H1 (cell line): ENCODE results near the gene DOCK3. TPM values are rescaled to one million over a fixed set of nuclear protein-coding genes. Genes with fewer than 3 reads are reported as not detected.

Experiments
- ASH2L ChIP-seq: fragments of 200-600, 300-600 bp; sonication (generic); IDR thresholded peaks from one replicate; pipeline ENCODE4 v1.7.1; 2017; ENCODE audit warnings: low read length
- BCL11A ChIP-seq, 2 experiments: IDR thresholded peaks; one replicate each; pipeline ENCODE4 v1.6.1; 2011; ENCODE audit warnings: low read depth in 2 of 2, low read length in 2 of 2, mild to moderate bottlenecking in 2 of 2
- CEBPB ChIP-seq: IDR thresholded peaks from 2 replicates; pipeline ENCODE4 v1.6.1; 2012; ENCODE audit warnings: low read depth, low read length
- CHD2 ChIP-seq: IDR thresholded peaks from 2 replicates; pipeline ENCODE4 v1.6.1; 2012; ENCODE audit warnings: low read length, improper control_type of control experiment
- CREB1 ChIP-seq: IDR thresholded peaks from 2 replicates; pipeline ENCODE4 v1.6.1; 2012; ENCODE audit warnings: inconsistent platforms
- E2F6 ChIP-seq: IDR thresholded peaks from 2 replicates; pipeline ENCODE4 v1.6.1; 2012; ENCODE audit warnings: inconsistent platforms
- EGR1 ChIP-seq: IDR thresholded peaks from 2 replicates; pipeline ENCODE4 v1.6.1; 2011; ENCODE audit warnings: low read depth, low read length, borderline replicate concordance
- HDAC6 ChIP-seq: IDR thresholded peaks from one replicate; pipeline ENCODE4 v1.7.1; 2012; ENCODE audit warnings: low read depth, mild to moderate bottlenecking, inconsistent platforms, low read length, moderate library complexity
- KDM1A ChIP-seq: fragments of 200-600, 300-600 bp; sonication (generic); IDR thresholded peaks from 2 replicates; pipeline ENCODE4 v1.7.1; 2016; ENCODE audit warnings: mild to moderate bottlenecking, low read length, borderline replicate concordance
- NANOG ChIP-seq: IDR thresholded peaks from 2 replicates; pipeline ENCODE4 v1.6.1; 2011; ENCODE audit warnings: low read length, low read depth, mild to moderate bottlenecking, inconsistent platforms; ENCODE audit not compliant: insufficient read depth, poor library complexity, severe bottlenecking
- NRF1 ChIP-seq: IDR thresholded peaks from 2 replicates; pipeline ENCODE4 v1.6.1; 2011; ENCODE audit warnings: mild to moderate bottlenecking, low read depth, low read length, improper control_type of control experiment
- PHF8 ChIP-seq: fragments of 200-600 bp; sonication (generic); conservative IDR thresholded peaks from 2 replicates; pipeline ENCODE4 v1.7.1; 2012; ENCODE audit warnings: low read depth, mild to moderate bottlenecking, inconsistent platforms, low read length, moderate library complexity
- POLR2AphosphoS5 ChIP-seq: IDR thresholded peaks from 2 replicates; pipeline ENCODE4 v1.6.1; 2011; ENCODE audit warnings: low read depth, low read length
- RNF2 ChIP-seq: fragments of 200-900, 300-1000 bp; sonication (generic); IDR thresholded peaks from 2 replicates; pipeline ENCODE4 v1.7.1; 2016; ENCODE audit warnings: borderline replicate concordance, low read depth, mild to moderate bottlenecking, antibody characterized with exemption, low read length; ENCODE audit not compliant: poor library complexity, severe bottlenecking; ENCODE audit errors: missing control alignments
- RXRA ChIP-seq: IDR thresholded peaks from 2 replicates; pipeline ENCODE4 v1.6.1; 2011; ENCODE audit warnings: low read depth, mild to moderate bottlenecking, low read length, moderate library complexity; ENCODE audit not compliant: insufficient read depth
- SAP30 ChIP-seq: fragments of 300-600 bp; sonication (generic); IDR thresholded peaks from 2 replicates; pipeline ENCODE4 v1.7.1; 2012; ENCODE audit warnings: low read length, moderate library complexity, mild to moderate bottlenecking, inconsistent platforms; ENCODE audit not compliant: insufficient read depth, insufficient replicate concordance
- SIN3A ChIP-seq, 2 experiments: IDR thresholded peaks in 1 of 2; conservative IDR thresholded peaks in 1 of 2; 2 replicates each; pipeline ENCODE4 v1.6.1; 2011 to 2012; ENCODE audit warnings: low read length in 2 of 2, improper control_type of control experiment in 1 of 2, low read depth in 1 of 2, mild to moderate bottlenecking in 1 of 2
- SIRT6 ChIP-seq: IDR thresholded peaks from one replicate; pipeline ENCODE4 v1.7.1; 2012; ENCODE audit warnings: low read length, inconsistent platforms
- SIX5 ChIP-seq: IDR thresholded peaks from 2 replicates; pipeline ENCODE4 v1.6.1; 2011; ENCODE audit warnings: mild to moderate bottlenecking, low read depth, low read length
- SP1 ChIP-seq: IDR thresholded peaks from 2 replicates; pipeline ENCODE4 v1.6.1; 2011; ENCODE audit warnings: low read depth, low read length
- SRF ChIP-seq: IDR thresholded peaks from 2 replicates; pipeline ENCODE4 v1.6.1; 2011; ENCODE audit warnings: mild to moderate bottlenecking, low read depth, low read length, moderate library complexity
- TAF1 ChIP-seq: IDR thresholded peaks from 2 replicates; pipeline ENCODE4 v1.6.1; 2011; ENCODE audit warnings: mild to moderate bottlenecking, low read depth, low read length
- TAF7 ChIP-seq: optimal IDR thresholded peaks from 2 replicates; pipeline ENCODE3; 2011; ENCODE audit warnings: low read depth, mild to moderate bottlenecking, inconsistent platforms, low read length, moderate library complexity, borderline replicate concordance
- ZNF274 ChIP-seq: IDR thresholded peaks from 2 replicates; pipeline ENCODE4 v1.7.0; 2012; ENCODE audit warnings: low read length, borderline replicate concordance; ENCODE audit errors: extremely low read depth
- polyA plus RNA-seq, 7 experiments: library from polyadenylated mRNA; depleted of rRNA in 3 of 7; stranded (reverse) in 5 of 7; unstranded in 2 of 7; fragments of >200 nt in 5 of 7; fragments of 200-250 nt in 2 of 7; gene quantifications; 1 replicate in 5 of 7; 2 replicates in 1 of 7; 4 replicates in 1 of 7; pipeline versions ENCODE4 v1.2.1 to v1.2.3, GENCODE V29; 2011 to 2013; ENCODE audit warnings: missing spikeins in 2 of 7, mixed read lengths in 2 of 7
- total RNA-seq: library from RNA; stranded (reverse); fragmentation: NEBNext Ultra II Directional; extraction: Animal tissue kit (Norgen Biotek cat#: 25700); gene quantifications from 2 replicates; pipeline ENCODE4 v1.2.1, GENCODE V29; 2021

Gene DOCK3
- total and polyA plus RNA-seq, 2 of the 8 experiments (the other 6 are each of a cell fraction or from before 2014, with no cell fraction given), result 2.7 to 5.0 TPM

- TF ChIP-seq RNF2 (no peak), SP1 (peak; percentile 93), E2F6 (peak; percentile 27; the same call in 1 of the 2 replicates), CEBPB (no peak), NRF1 (no peak), TAF7 (peak; percentile 97), CHD2 (peak; percentile 83), ASH2L (peak; percentile 75), SIRT6 (no peak), ZNF274 (no peak), SAP30 (peak; percentile 50), SIN3A (conservative IDR thresholded peaks at IDR 0.05 in 1 of 2, IDR thresholded peaks at IDR 0.05 in 1 of 2; ENCODE audit: low read depth in 1 of 2, low read length in 2 of 2) (peak in 1 of 2 experiments; percentile 77; a peak in 2 of 4 replicates), SRF (no peak), NANOG (peak; percentile 37), BCL11A (IDR thresholded peaks at IDR 0.05; ENCODE audit: low read depth in 2 of 2, low read length in 2 of 2) (no peak), SIX5 (peak; percentile 14; the same call in 1 of the 2 replicates), EGR1 (no peak), PHF8 (peak; percentile 90), POLR2AphosphoS5 (peak; percentile 93), HDAC6 (no peak), CREB1 (peak; percentile 90), KDM1A (no peak), TAF1 (peak; percentile 99), RXRA (no peak)
Measured at GRCh38 chr3:51384726-51385473, 710.2 kb downstream of the DOCK3 start, which contains the start of gene MANF (continued).
